Measurements from ENCODE around the gene PPP2R5D.

The PPP2R5D gene

DNA sequence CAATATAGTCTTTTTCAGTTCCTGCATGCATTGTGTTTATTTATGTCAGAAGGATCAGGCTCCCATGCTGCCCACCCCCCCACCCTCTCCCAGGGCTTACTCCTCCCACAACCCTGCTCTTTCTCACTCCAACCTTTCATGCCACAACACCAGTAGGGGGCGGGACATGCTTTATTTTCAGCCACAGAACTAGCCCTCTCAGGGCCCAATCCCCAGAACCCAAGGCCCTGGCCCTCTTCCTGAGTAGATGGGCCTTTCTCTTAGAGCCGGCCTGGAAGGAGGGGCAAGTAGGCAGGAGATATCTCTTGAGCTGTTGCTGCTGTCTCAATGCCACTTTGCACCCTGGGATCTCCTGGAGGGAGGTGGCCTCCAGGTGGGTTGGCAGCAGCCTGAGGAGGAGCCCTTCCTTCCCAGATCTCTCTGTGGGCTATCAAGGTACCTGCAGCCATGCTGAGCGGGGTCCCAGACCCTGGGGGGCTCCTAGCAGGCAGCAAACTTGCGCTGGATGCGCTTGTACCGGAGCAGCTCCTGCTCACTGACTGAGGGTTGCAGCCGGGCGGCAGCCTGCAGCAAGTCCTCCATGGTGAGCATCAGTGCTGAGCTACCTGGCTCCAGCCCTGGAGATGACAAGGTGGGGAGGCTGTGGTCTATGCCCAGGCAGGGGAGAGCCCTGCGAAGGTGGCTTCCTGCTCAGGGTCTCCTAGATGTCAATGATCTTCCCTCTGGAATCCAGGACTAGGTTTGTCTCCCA, 20.3 kb upstream of the PPP2R5D start:
- DNase-seq: no peak

DNA sequence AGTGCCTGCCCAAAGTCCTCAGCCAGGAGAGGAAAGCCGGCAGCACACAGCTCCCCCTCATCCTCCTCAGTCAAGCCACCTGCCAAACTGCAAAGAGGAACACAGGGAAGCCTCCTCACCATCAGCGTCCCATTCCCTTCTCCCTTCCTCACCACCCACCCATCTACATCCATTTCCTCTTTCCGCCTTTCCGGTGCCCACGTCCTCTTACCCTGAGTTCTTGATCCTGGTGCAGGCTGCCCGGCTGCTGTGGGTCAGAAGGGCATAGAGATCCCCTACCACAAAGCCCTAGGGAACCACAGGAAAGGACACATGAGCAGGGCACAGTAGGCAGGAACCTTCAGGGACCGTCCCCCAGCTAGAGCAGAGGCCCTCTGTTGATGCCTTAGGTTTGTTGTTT, 17.8 kb upstream of the PPP2R5D start:
- no peak for DNase-seq

DNA sequence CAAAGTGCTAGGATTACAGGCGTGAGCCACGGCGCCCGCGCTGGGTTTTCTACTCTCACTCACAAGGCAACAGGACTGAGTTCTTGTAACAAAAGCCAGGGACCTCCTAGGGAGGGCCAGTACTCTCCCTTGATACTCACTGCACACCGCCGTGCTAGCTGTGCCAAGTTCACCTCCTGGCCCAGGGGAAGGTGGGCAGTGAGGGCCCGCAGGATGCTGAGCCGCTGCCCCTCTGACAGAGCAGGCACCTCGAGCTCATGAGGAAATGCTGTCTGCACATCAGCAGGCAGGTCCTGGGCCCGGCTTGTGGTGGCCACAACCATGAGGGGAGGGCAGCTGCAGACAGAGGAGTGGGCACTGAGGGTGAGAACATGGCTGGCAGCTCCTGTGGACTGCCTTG, 17.1 kb upstream of the PPP2R5D start:
- DNase-seq: no peak

DNA sequence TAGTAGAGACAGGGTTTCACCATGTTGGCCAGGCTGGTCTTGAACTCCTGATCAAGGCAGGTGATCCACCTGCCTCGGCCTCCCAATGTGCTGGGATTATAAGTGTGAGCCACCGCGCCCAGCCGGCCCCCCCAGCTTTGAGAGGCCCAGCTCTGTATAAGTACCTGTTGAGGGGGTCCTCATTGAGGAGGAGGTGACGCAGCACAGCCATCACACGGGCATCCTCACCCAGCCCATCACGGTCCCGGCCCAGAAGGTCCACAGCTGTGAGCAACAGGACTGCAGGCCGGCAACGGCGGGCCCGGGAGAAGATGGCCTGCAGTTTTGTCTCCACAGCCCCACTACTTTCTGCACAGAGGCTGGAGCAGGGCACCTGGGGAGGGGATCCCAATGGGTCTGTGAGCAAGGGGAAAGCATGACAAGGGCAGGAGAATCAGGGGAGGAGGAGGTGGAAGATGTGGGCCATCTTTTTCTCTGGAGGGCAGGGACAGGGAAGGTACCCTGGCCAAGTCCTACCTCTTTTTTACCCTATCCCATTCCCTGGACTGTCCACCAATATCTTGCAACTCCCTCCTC, 16.2 kb upstream of the PPP2R5D start:
- DNase-seq: no peak

DNA sequence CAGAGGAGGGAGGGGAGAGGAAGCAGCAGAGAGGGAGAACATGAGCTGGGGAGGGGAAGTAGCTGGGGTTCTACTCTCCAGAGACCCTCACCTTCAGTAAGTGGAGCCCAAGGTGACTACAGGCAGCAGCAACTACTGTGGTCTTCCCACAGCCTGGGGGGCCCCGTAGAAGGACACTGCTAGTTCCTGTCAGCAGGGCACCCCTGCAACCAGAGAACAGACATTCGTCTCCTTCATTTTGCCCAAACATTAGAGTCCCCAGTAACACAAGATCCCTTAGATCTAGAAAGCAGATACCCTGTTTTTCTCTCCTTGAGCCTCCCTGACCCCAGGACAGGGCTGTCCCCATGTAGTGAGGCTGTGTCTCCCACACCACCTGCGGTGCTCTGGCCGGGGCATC, 15.6 kb upstream of the PPP2R5D start:
- no peak for DNase-seq

DNA sequence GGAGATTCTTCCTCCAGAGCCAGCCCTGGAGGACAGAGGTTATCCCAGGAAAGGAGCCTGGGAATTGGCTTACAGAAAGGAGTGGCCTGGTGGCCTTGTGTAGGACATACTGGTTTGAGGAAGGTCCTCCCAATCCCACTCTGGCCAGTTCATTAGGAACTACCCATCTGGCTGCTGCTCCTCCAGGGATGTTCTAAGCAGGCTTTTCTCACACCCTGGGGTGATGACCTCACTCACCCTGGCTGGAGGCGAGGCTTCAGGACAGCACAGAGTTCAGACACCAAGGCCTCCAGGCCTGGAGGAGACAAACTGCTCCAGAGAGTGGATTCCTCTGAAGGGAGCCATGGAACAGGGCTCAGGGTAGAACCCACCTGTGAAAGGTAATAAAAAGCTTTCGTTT, 14.9 kb upstream of the PPP2R5D start:
- DNase-seq: no peak

DNA sequence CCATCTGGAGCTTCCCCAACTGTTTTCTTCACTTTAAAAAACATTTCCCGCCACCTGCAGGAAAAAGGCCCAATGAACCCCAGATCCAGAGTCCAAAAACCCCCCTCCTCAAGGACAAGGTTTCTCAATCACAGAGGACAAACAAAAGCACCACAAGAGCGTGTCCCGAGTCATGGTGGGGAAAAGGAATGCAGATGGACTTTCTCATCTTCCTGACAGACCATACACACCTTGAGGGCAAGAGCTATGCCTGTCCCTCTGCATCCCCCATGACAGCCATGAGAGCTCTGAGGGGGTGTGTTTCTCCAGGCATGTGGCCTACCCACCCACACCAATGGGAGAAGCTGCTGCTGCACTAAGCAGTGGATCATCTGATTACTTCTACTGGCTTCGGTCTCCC, 14.4 kb upstream of the PPP2R5D start:
- no peak for DNase-seq

DNA sequence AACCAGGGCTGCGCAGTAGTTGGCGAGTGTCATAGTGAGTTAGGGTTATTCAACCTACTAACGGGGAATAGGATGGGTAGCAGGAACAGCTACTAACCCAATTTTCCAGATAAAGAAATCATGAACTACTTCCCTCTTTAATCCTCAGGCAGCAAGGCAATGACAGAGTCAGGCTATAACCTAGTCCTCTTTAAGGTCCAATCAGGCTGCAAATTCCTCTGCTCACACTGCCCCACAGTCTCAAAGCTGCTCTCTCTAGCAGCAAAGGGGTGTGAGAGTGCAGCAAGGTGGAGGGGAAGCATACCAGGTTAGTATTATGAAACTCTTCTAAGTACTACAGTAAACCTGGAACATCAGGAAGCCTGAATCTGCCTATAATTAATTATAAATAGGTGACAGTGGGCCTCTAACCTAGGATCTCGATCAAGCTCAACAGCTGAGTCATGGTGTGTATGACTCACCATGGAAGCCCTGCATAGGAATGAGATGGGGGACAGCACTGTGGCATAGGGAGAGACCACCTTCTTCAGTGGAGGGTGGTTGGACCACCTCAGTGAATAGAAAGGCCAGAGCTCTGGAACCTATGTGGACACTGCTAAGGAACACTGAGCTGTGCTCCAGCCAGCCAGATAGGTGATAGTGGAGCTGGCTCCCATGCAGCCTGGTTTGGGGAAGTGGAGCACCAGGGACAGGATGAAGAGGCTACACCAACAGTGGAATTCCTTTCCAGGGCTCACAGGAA, 13.3 kb upstream of the PPP2R5D start:
- no peak for DNase-seq

DNA sequence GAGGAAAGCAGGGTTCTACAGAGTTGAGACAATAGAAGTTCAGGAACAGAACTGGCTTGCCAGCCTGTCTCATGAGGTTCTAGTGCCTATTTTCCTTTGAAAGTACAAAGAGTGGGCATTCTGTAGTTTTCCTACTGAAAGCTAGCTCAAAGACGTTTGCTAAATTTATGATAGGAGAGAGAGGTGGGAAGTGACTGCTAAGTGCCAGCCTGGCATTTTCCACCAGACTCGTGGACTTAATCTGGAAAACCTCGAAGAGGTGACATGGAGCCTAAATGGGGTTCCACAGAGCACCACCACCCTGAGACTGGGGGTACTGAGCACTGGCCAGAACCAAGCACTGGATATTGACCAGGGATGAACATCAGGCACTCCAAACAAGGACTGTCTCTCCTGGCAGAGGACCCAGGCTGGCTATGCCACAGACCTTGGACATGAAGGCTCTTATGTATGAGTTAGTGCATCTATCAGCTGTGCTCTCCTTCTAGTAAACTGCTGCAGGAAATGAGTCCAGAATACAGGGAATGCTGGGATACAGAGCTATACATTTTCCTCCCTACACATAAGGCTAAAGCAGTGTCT, 12.5 kb upstream of the PPP2R5D start:
- DNase-seq: no peak

DNA sequence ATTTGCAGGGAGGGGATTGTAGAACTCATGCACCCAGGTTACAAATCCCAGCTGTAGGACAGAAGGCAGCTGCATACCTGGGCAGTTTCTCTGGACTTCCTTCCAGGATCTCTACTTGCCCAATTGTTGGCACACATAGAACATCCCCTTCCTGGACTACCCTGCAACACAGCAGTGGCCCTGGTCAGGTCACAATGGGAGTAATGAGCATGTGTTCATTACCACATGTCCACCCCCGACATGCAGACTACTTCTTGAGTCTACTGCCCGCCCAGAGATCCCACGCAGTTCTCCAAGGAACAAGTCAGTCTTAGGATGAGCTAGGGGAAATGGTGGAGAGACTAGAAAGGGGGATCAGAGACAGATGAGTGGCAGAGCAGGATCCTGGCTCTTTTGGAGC, 10.4 kb upstream of the PPP2R5D start:
- no peak for DNase-seq

DNA sequence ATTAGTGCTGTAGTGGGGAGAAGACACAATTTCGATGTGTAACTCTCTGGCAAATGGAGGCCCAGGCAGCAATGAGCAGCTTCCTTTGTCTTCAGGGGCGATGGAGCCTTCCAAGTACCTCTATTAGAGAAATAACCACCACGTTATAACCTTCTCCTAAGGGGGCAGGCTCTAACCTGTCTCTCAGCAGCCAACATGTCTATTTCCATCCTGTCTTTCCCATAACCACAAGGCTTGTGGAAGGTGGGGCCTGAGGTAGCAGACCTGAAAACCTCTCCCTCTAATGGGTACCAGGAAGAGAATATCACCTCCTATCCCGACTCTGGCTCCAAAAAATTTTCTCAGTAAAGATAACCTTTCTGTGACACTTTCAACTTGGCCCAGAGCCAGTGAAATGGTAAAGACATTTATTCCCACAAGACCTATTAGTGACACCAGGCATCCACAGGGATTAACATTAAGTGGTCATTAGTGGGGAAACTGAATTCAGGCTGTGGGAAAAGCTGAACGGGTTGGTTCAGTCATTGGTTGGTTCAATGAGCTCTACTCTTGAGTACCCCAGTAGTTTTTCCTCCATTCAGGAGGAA, 9.4 kb upstream of the PPP2R5D start:
- no peak for DNase-seq

DNA sequence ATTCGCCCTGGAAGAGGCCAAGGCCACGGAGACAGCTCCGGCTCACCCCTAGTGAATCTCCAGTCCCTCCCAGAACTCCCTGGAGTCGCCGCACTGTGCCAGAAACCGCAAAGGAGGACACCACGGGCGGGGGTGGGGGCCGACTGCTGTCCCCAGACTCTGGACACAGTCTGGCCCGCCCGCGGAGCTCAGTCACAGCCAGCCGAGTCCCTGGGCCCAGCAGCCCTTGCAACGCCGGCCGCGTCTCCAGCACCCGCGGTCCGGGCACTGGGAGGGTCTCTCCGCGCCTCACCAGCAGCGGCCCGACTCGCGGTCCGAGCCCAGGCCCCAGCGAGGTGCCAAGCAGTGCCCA, 5.9 kb upstream of the PPP2R5D start:
- DNase-seq: no peak

DNA sequence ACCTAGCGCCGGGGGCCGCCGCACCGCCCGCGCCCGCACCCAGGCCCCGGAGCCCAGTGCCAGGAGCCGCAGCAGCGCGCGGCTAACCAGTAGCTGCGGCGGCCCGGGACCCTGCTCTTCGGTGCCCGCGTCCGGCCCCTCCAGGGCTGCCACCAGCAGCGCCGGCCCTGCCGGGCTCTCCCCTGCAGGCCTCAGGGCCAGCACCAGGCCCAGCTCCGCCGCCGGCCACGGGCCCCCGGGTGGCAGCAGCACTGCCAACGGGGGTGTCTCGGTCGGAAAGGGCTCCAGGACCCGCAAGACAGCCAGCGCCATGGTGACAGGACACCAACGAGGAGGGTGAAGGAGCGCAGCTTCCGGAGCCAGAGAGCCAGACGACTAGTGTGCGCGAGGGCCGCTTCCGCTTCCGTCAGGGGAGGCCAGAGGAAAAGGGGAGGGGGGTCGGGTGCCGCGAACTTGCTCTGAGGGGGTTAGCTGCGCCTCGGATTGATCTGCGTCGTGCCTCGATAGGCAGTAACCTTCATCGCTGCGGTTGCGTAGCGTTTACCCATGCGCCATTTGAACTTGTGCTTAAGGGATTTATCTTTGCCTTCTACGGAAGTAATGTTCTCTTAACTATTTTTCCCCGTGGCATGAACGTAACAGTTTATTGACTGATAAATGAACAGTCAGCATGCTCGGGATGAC, 5.4 kb upstream of the PPP2R5D start, which contains the start of gene PEX6:
TSS of gene PEX6 (minus strand) at position 343 of the 684 bp plus-strand sequence. CDS start at position 312, 31 bp downstream.
- peak; percentile 73 for DNase-seq

DNA sequence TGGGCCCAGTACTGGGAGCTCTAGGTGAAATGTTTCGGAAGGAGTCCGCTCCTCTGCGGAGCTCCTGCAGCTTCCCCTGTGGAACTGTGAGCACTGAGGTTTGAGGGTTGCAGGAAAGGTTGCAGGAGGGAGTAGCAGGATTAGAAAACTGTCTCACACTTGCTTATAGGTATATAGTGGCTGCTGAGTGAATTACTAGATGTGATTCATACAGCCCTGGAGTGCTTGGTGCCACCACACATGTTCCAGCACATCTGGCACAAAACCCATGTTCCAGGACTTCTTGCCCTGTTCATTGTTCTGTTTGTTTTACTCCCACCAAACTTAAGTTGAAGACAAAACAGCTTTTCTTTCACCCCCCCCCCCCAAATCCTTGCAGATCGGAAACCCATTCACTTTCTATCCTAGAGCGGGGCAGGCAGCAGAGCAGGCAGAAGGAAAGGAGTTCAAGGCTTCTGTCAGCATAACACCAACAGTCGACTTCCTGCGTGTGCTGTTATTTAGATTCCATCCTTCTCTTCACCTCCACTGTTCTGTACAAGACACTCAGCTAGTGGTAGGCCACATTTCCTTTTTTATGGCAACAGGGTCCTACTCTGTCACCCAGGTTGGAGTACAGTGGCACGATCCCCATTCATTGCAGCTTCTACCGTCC, 4.7 kb upstream of the PPP2R5D start:
- DNase-seq: no peak

DNA sequence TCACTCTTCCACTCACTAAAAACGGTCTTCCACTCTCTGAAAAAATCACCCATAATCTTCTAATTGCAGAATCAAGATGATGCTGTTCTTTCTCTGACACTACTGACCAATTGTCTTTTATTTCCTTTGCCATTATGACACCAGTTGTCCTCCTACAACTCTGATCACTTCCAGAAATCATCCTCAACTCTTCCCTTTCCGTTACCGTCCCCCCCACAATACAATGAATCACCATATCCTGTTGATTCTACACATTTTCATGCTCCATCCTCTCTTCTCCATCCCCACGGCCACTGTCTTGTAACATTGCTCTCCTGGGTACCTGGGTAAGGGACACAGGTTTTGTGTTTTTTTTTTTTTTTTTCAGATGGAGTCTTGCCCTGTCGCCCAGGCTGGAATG, 2.5 kb upstream of the PPP2R5D start:
- DNase-seq: no peak

DNA sequence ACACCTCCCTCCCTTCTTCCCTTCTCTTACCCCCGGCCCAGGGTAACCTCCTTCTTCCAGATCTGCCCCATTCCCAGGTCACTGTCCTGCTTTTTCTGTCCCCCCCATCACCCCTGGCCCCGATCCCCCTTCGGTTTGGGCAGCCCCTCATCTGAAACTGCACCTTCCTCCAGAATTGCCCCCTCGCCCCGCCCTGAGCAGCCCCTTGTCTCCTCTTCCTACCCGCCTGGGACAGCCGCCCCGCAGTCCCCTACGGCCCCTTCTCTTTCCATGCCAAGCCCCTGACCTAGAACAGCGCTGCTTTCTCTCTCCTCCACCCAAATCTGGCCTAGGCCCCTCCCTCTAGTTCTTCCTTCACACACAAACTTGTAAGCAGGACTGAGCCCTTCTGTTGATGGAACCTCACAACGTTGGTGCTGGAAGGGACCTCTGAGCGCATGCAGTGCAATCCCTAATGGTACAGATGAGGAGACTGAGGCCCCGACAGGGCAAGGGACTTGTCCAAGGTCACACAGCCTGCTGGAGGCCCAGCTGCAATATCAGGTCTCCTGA, 630 bp downstream of the PPP2R5D start:
- DNase-seq: no peak

DNA sequence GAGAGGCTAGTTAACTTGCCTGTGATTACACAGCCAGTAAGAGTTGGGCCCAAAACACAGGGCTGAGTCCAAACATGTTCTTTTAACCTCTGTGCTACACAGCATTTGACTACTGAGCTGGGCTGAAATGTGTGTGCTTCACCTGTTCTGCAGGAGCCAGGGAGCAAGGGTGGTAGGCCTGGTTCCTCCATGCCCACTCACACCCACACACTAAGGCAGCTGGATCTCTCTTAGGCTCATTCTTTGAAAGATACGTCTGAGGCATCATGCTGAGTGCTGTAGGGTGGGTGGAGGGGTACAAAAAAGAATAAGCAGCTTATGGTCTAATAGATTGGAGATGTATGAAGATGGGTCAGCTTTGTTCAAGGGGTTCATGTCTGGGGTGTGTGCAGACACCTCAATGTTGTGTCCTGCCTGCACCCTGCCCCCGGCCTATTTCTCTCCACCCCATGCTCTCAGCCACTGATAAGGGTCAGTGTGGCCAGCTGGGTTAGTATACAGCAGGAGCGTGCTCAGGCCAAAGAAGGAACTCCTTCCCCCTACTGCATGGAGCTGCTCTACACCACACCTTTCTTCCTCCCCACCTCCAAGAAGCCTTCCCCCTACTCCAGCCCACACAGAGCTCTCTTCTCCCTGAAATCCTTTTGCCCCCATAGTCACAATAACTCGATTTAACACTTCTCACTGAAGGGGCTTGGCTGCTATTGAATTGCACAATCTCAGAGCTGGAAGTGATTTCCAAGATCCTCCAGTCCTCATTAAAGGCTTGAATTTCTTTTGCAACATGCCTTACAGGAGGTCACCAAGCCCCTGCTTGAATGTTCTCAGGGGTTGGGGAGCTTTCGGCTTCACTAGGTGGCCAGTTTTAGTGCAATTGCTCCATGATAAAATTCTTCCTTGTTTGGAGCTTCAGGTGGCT, 3.4 kb downstream of the PPP2R5D start:
- DNase-seq: no peak

DNA sequence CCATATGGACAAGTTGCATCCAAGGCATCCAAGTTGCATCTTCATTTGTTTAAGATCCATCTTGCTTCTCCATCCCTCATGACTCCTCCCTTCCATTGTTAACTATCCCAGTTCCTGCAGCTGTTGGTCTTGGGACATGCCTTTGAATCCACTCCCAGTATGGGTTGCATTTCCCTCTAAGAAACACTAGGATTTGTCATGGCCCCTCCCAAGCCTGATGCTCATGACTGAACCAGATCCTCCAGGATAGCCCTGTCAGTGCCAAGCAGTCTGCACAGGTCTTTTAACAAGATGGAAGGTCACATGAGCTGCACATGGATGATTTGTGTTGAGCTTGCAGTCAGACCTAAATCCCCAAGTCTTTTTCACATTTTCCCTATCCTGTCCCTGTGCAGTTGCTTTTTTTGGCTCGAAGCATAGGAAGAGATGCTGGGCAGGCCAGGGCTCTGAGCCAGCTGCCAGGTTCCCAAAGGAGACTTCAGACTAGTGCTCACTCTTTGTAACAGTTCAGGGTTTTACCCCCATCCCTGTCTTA, 4.2 kb downstream of the PPP2R5D start:
- DNase-seq: no peak

DNA sequence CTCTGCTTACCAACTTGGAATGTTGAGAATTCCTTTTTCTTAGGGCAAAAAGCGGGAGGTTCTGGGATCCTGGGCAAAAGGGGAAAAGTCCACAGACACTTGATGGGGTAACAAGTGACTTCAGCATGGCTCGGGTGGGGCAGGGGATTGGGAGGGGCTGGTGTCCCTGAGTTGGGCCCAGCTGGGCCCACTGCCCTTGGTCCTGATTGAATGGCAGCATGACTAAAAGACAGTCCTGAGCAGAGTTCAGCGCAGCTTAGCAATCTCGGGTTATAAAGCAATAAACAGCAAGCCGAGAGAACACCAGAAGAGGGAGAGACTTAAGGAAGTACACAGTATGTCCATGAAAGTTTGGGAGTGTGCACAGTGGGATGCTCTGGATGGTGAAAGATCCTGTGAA, 5.6 kb downstream of the PPP2R5D start:
- no peak for DNase-seq

DNA sequence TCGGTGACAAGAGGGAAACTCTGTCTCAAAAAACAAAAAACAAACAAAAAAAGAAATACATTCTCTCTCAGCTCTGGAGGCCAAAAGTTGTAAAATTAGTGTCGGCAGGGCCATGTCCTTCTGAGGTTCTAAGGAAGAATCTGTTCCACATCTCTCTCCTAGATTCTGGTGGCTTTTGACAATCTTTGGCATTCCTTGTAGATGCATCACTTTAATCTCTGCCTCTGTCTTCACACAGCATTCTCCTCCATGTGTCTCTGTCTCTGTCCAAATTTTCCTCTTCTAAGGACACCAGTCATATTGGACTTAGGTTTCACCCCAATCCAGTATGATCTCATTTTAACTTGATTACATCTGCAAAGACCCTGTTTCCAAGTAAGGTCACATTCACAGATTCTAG, 9.1 kb downstream of the PPP2R5D start:
- no peak for DNase-seq

DNA sequence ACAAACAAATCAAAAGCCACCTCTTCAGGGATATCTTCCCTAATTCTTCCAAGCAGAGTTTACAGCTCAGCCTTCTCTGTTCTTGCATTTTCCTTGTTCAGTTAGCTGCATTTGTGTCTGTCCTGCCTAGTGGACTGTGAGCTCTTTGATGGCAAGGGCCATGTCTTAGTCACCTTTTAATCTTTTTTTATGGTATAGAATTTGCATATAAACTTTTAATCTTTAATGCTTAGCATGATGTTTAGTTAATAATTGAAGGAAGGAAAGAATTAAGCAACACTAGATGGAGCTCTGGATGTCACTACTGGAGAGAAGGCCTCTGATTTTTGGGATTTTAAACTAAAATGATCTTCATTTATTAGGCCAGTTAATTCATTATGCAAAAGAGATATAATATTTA, 12.1 kb downstream of the PPP2R5D start:
- DNase-seq: no peak
